ENCODE measurements around the gene ARHGAP4.

DNA sequence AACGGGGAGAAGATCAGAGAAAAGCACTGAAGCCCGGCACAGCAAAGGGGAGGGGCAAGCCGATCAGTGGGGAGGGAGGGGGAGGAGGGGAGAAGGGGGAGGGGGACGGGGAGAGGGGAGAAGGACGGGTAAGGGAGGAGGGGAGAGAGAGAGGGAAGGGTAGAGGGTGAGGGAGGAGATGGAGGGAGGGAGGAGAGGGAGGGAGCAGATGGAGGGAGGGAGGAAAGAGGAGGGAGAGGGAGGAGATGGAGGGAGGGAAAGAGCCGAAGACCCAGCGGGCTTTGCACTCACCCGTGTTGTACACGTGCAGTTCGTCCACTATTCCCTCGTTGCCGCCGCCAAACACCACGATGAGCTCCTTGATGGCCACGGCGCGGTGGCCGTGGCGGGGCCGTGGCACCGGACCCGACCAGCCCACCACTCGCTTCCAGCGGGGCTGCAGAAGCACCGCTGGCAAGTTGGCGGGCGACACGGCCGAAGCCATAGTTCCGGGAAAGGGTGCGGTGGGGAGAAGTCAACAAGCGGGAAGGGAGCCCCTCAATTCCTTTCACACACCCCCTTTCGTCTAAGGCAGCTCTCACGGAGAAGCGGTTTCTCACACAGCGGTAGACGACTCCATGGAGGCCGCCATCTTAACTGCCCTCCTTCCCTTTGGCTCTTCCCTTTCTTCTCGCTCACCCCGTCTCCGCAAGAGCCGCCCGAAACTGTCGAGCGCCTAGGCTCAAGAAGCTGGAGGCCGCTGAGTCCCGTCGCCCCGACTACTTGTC, 44.5 kb upstream of the ARHGAP4 start:
- TF ChIP-seq, protein P1, sequence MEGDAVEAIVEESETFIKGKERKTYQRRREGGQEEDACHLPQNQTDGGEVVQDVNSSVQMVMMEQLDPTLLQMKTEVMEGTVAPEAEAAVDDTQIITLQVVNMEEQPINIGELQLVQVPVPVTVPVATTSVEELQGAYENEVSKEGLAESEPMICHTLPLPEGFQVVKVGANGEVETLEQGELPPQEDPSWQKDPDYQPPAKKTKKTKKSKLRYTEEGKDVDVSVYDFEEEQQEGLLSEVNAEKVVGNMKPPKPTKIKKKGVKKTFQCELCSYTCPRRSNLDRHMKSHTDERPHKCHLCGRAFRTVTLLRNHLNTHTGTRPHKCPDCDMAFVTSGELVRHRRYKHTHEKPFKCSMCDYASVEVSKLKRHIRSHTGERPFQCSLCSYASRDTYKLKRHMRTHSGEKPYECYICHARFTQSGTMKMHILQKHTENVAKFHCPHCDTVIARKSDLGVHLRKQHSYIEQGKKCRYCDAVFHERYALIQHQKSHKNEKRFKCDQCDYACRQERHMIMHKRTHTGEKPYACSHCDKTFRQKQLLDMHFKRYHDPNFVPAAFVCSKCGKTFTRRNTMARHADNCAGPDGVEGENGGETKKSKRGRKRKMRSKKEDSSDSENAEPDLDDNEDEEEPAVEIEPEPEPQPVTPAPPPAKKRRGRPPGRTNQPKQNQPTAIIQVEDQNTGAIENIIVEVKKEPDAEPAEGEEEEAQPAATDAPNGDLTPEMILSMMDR (IDR thresholded peaks at IDR 0.05 in 2 of 3, conservative IDR thresholded peaks at IDR 0.05 in 1 of 3; ENCODE audit: borderline replicate concordance in 1 of 3, insufficient read depth in 1 of 3, low read depth in 2 of 3, low read length in 2 of 3): no peak
- TF ChIP-seq EZH2 (IDR thresholded peaks at IDR 0.05): no peak
